Suprapubic skin (tissue), 4 donors: ENCODE measurements around the gene CHN2. TPM values are rescaled to one million over a fixed set of nuclear protein-coding genes. Genes with fewer than 3 reads are reported as not detected.

ENCODE experiments used
- DNase-seq, 2 donors: peaks; one replicate each; pipeline ENCODE4 v3.0.0-alpha.2; 2019; ENCODE audit warnings: low spot score in 2 of 2
- H3K27ac ChIP-seq: fragments of 200-600 bp; sonication (generic); one replicate; pipeline ENCODE4 v1.5.1; 2019
- H3K27me3 ChIP-seq: fragments of 200-600 bp; sonication (generic); one replicate; pipeline ENCODE4 v1.5.1; 2019
- H3K36me3 ChIP-seq: fragments of 200-600 bp; sonication (generic); one replicate; pipeline ENCODE4 v1.5.1; 2019
- H3K4me1 ChIP-seq: fragments of 200-600 bp; sonication (generic); one replicate; pipeline ENCODE4 v1.5.1; 2019
- H3K4me3 ChIP-seq: fragments of 200-600 bp; sonication (generic); one replicate; pipeline ENCODE4 v1.5.1; 2019; ENCODE audit warnings: mild to moderate bottlenecking
- H3K9me3 ChIP-seq: fragments of 200-600 bp; sonication (generic); one replicate; pipeline ENCODE4 v1.5.1; 2019
- EP300 ChIP-seq: sonication (generic); formaldehyde crosslinking; IDR thresholded peaks from one replicate; pipeline ENCODE4 v1.6.1; 2017; ENCODE audit warnings: antibody characterized with exemption
- POLR2A ChIP-seq, 2 donors: fragments of 450-650 bp; IDR thresholded peaks; one replicate each; pipeline ENCODE4 v1.6.1; 2017; ENCODE audit warnings: antibody characterized with exemption in 2 of 2, mild to moderate bottlenecking in 2 of 2, moderate library complexity in 2 of 2
- POLR2AphosphoS5 ChIP-seq, 3 donors: sonication (generic); formaldehyde crosslinking; IDR thresholded peaks; one replicate each; pipeline ENCODE4 v1.6.1; 2017; ENCODE audit warnings: antibody characterized with exemption in 3 of 3
- WGBS: methylation state at CpG from one replicate; pipeline ENCODE4 v1.1.5; 2018; 5-methylcytosine and 5-hydroxymethylcytosine counted together
- total RNA-seq, 4 donors: library from RNA; depleted of rRNA; stranded (reverse); fragments of >200 nt; gene quantifications; one replicate each; pipeline ENCODE4 v1.1.0, GENCODE V29; 2016
- TF ChIP-seq, protein P1 (sequence below), 2 donors: fragments of 200-600 bp in 1 of 2; fragments of 450-650 bp in 1 of 2; sonication (generic) in 1 of 2; IDR thresholded peaks; one replicate each; pipeline ENCODE4 v1.5.1; 2016 to 2019; ENCODE audit warnings: antibody characterized with exemption in 2 of 2, mild to moderate bottlenecking in 1 of 2, moderate library complexity in 1 of 2

CHN2 gene
- total RNA-seq, 4 donors from 2014 or later: 3.3 to 9.6 (median 6.2) TPM

DNA sequence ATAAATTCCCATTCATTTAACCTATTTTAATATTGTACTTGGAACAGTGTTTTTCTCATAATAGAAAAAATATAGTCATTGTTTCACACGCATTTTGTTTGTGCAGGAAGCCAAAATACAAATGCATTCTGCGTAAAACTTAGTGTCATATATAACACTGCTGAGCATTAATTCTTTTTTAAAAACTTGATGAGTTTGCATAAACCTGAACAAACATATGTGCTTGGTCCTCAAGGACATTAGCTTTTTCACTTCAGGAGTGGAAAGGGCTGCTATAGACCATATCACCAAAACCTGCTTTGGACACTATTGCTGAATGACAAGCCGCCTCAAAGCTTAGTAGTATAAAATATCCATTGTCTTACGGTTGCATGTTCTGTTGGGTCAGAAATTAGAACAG, 267.4 kb downstream of the CHN2 start:
- over 99% methylated on average over 4 of the region's 4 CpGs for WGBS
- Histone ChIP-seq H3K27me3 (no peaks in the 10 kb centered on the region), H3K36me3 (no peaks in the 10 kb centered on the region), H3K4me1 (no peaks in the 10 kb centered on the region), H3K4me3 (no peak overlapping the region), H3K9me3 (no peaks in the 10 kb centered on the region), H3K27ac (no peak overlapping the region)
- no peak for DNase-seq
- TF ChIP-seq POLR2A (IDR thresholded peaks at IDR 0.05) (no peak), POLR2AphosphoS5 (IDR thresholded peaks at IDR 0.05) (no peak), EP300 (no peak)
- TF ChIP-seq, protein P1, sequence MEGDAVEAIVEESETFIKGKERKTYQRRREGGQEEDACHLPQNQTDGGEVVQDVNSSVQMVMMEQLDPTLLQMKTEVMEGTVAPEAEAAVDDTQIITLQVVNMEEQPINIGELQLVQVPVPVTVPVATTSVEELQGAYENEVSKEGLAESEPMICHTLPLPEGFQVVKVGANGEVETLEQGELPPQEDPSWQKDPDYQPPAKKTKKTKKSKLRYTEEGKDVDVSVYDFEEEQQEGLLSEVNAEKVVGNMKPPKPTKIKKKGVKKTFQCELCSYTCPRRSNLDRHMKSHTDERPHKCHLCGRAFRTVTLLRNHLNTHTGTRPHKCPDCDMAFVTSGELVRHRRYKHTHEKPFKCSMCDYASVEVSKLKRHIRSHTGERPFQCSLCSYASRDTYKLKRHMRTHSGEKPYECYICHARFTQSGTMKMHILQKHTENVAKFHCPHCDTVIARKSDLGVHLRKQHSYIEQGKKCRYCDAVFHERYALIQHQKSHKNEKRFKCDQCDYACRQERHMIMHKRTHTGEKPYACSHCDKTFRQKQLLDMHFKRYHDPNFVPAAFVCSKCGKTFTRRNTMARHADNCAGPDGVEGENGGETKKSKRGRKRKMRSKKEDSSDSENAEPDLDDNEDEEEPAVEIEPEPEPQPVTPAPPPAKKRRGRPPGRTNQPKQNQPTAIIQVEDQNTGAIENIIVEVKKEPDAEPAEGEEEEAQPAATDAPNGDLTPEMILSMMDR (IDR thresholded peaks at IDR 0.05): no peak

DNA sequence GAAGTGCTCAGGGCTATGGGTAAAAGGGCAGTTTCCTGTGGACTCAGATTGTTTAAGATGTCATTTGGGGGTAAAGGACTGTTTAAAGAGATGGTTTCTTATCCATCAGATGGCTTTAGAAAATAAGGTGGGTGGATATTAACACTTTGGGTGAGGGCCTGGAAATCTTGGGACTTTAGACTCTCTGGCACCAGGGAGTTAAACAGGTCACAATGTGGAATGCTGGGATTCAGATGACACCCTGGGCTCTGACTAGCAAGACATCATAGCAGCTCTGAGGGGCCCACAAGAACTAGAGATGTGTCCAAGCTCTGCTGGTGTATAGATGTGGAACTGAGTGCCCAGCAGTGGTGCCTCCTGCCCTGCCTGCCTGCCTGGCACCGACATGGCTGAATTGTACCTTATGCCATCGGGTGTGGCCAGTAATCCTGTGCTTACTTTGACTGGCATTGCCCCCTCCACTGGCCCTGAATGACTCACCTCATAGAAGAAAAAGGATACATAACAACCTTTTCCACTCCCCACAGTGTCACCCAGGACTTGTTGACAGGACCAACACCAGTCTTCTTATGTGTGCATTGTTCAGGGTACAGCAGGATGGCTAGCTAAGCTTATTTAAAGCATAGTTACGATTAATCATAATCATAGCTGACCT, 269.1 kb downstream of the CHN2 start:
- Histone ChIP-seq H3K4me3 (no peak overlapping the region), H3K36me3 (no peaks in the 10 kb centered on the region)
- WGBS: 98% methylated on average over 3 of the region's 3 CpGs

DNA sequence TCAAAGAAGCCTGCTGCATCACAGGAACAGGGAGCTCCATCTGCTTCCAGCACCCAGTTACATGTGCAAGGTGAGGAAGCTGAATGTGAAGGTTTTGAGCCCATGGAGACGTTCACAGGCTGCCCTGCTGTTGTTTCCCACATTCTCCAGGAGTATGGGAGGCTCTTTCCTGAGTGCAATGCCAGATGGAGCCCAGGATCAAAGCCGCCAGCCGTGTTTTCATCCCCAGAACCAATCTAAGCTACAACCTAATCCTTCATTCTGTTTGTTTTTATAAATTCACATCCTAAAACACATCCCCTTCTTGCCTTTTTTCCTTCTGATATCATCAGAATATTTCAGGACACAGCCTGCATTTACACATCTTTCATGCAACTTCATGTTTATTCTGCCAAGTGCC, 270.2 kb downstream of the CHN2 start:
- TF ChIP-seq EP300: no peak
- TF ChIP-seq POLR2A (IDR thresholded peaks at IDR 0.05): no peak
- TF ChIP-seq, protein P1 (IDR thresholded peaks at IDR 0.05): no peak
- TF ChIP-seq POLR2AphosphoS5 (IDR thresholded peaks at IDR 0.05): no peak
- WGBS: 74% methylated on average over 3 of the region's 3 CpGs
- Histone ChIP-seq H3K36me3 (no peaks in the 10 kb centered on the region), H3K9me3 (no peaks in the 10 kb centered on the region), H3K4me3 (no peak overlapping the region), H3K27ac (no peak overlapping the region), H3K27me3 (no peaks in the 10 kb centered on the region), H3K4me1 (no peaks in the 10 kb centered on the region)
- DNase-seq: no peak

More for the DNA sequence above, 269.1 kb downstream of the CHN2 start:
- no peaks in the 10 kb centered on the region for H3K9me3 ChIP-seq
- H3K4me1 ChIP-seq: no peaks in the 10 kb centered on the region
- DNase-seq: no peak
- TF ChIP-seq POLR2A (IDR thresholded peaks at IDR 0.05): no peak
- no peak for TF ChIP-seq EP300
- TF ChIP-seq POLR2AphosphoS5 (IDR thresholded peaks at IDR 0.05): no peak
- TF ChIP-seq, protein P1 (IDR thresholded peaks at IDR 0.05): no peak
- H3K27me3 ChIP-seq: no peaks in the 10 kb centered on the region
- no peak overlapping the region for H3K27ac ChIP-seq

DNA sequence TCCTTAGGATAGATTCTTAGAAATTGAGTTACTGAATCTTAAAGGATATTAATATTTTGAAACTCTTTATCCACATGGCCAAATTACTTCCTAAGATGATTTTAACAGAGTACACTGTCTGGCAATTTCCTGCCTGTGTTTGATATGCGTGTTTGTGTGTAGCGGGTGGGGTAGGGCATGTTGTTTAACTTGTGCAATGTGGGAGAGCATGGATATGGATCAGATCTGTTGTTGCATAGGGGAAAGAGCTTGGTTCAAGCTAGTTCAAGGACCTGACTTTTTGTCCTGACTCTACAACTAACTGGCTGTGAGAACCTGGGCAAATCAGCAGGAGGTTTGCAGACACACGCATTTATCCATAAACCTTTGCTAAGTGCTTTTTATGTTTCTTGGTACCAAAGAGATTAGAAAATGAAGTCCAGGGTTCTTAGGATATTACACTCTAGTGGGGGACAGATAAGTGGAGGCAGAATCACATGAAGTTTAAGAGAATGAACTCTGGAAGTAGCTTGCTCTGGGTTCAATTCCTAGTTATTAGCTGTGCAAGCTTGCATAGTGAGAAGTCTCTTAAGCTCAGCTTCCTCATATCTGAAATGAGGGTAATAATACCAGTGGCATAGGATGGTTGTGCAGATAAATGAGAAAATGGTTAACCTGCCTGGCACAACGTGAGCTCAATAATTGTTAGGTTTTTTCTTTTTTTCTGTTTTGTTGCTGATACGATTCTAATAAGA, 272.8 kb downstream of the CHN2 start:
- H3K27me3 ChIP-seq: peaks cover 5% of the 10 kb centered on the region
- no peaks in the 10 kb centered on the region for H3K9me3 ChIP-seq
- TF ChIP-seq POLR2AphosphoS5 (IDR thresholded peaks at IDR 0.05) (no peak), EP300 (no peak)
- H3K27ac ChIP-seq: no peak overlapping the region
- no peaks in the 10 kb centered on the region for H3K4me1 ChIP-seq
- 88% methylated on average over 5 of the region's 5 CpGs for WGBS
- no peak overlapping the region for H3K4me3 ChIP-seq
- no peaks in the 10 kb centered on the region for H3K36me3 ChIP-seq
- DNase-seq: no peak

DNA sequence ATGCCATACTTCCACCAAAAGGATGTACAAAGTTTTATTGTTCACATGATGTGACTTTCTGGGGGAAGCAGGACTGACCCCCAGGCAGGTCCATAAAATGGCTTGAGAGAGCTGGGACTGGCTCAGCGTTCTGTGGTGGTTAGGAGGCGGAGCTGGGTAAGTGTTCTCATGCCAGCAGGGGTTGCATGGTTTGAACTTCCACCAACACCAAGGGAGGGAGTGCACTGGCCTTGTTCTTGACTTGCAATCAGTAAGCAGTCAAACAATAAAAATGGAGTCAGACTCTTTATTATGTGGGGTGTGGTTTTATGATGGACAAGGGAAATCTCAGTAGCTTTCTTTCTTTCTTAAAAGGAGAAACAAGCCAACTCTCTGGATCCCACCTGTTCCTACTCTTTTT, 273.6 kb downstream of the CHN2 start:
- H3K4me3 ChIP-seq: no peak overlapping the region
- DNase-seq: no peak
- H3K36me3 ChIP-seq: no peaks in the 10 kb centered on the region
- peaks cover 5% of the 10 kb centered on the region for H3K27me3 ChIP-seq
- H3K27ac ChIP-seq: no peak overlapping the region
- TF ChIP-seq EP300 (no peak), POLR2AphosphoS5 (IDR thresholded peaks at IDR 0.05) (no peak), POLR2A (IDR thresholded peaks at IDR 0.05) (no peak)
- TF ChIP-seq, protein P1 (IDR thresholded peaks at IDR 0.05): no peak
- H3K4me1 ChIP-seq: no peaks in the 10 kb centered on the region
- no peaks in the 10 kb centered on the region for H3K9me3 ChIP-seq
- WGBS: 92% methylated on average over 2 of the region's 2 CpGs
